GM12878 (cell line): Measurements from ENCODE around the gene DCAF7. TPM values are rescaled to one million over a fixed set of nuclear protein-coding genes. Genes with fewer than 3 reads are reported as not detected.

Experiments
- ATAC-seq: fragments of 200-7000 bp; cut with Tn5 transposase; 3 replicates; pipeline ENCODE4 v1.9.1; 2020; ENCODE audit warnings: mild to moderate bottlenecking, moderate library complexity
- BruUV-seq: library from RNA; stranded (reverse); fragments of 400-500 nt; replicated peaks from 2 replicates; lab custom pipeline; 2021; lab: Mats Ljungman, UMichigan
- CTCF ChIA-PET: fragments of 300-600 bp; sonication (Branson Sonifier 250); formaldehyde crosslinking; extraction: SDS; loops from one replicate; lab custom pipeline; 2021; ENCODE audit warnings: inconsistent platforms; lab: Yijun Ruan, JAX
- POLR2A ChIA-PET: fragments of 350-600 bp; formaldehyde crosslinking; extraction: SDS; loops from one replicate; lab custom pipeline; 2021; ENCODE audit warnings: inconsistent platforms; lab: Charles Lee
- RAD21 ChIA-PET: fragments of 300-600 bp; sonication (Branson Sonifier 250); formaldehyde crosslinking; loops from one replicate; lab custom pipeline; 2023; ENCODE audit warnings: antibody characterized with exemption; ENCODE audit not compliant: unreplicated experiment; lab: Charles Lee
- SMC1A ChIA-PET: fragments of 300-600 bp; sonication (Branson Sonifier 250); formaldehyde crosslinking; loops from one replicate; lab custom pipeline; 2023; ENCODE audit not compliant: unreplicated experiment, uncharacterized antibody; lab: Charles Lee
- DNase-seq: peaks from one replicate; pipeline ENCODE4 v3.0.0-alpha.2; 2011; ENCODE audit warnings: low read depth, low spot score
- FAIRE-seq: peaks from 3 replicates; lab custom pipeline; 2011; peaks lifted over from hg19 to GRCh38; lab: Jason Lieb, UNC
- H2AFZ ChIP-seq: 2 replicates; pipeline ENCODE4 v1.6.0; 2011; ENCODE audit warnings: low read depth, low read length, control low read depth; ENCODE audit not compliant: control insufficient read depth
- H3K27ac ChIP-seq: 2 replicates; pipeline ENCODE4 v1.5.1; 2011; ENCODE audit warnings: control low read depth; ENCODE audit not compliant: control insufficient read depth, insufficient read depth
- H3K27me3 ChIP-seq, 2 experiments: replicated peaks in 1 of 2; 2 replicates each; pipeline versions ENCODE4 v1.6.0 to v1.6.1; 2011; ENCODE audit warnings: low read length in 1 of 2; ENCODE audit not compliant: control insufficient read depth in 2 of 2, insufficient read depth in 2 of 2
- H3K36me3 ChIP-seq, 2 experiments: 2 replicates each; pipeline ENCODE4 v1.5.1; 2011; ENCODE audit warnings: low read length in 1 of 2; ENCODE audit not compliant: control insufficient read depth in 2 of 2, insufficient read depth in 2 of 2
- H3K4me1 ChIP-seq: 2 replicates; pipeline ENCODE4 v1.6.1; 2011; ENCODE audit warnings: mild to moderate bottlenecking, low read length, moderate library complexity, mixed read lengths; ENCODE audit not compliant: control insufficient read depth, insufficient read depth
- H3K4me2 ChIP-seq: 2 replicates; pipeline ENCODE4 v1.6.0; 2011; ENCODE audit warnings: control low read depth; ENCODE audit not compliant: control insufficient read depth, insufficient read depth
- H3K4me3 ChIP-seq: fragments of 200-600 bp; sonication (generic); 2 replicates; pipeline ENCODE4 v1.5.1; 2016
- H3K79me2 ChIP-seq: 2 replicates; pipeline ENCODE4 v1.6.0; 2011; ENCODE audit warnings: low read length; ENCODE audit not compliant: control insufficient read depth, insufficient read depth
- H3K9ac ChIP-seq: 2 replicates; pipeline ENCODE4 v1.8.0; 2011; ENCODE audit warnings: low read length, control low read depth, mixed read lengths; ENCODE audit not compliant: control insufficient read depth, insufficient read depth
- H3K9me3 ChIP-seq: replicated peaks from 3 replicates; pipeline ENCODE4 v1.5.1; 2011; ENCODE audit warnings: mild to moderate bottlenecking, low read length; ENCODE audit not compliant: control insufficient read depth, insufficient read depth
- H4K20me1 ChIP-seq: 2 replicates; pipeline ENCODE4 v1.6.0; 2011; ENCODE audit not compliant: control insufficient read depth, insufficient read depth
- BMI1 ChIP-seq: fragments of 450-650 bp; IDR thresholded peaks from 2 replicates; pipeline ENCODE4 v1.6.1; 2016; ENCODE audit warnings: mild to moderate bottlenecking, moderate library complexity, borderline replicate concordance
- FOS ChIP-seq: IDR thresholded peaks from 3 replicates; pipeline ENCODE4 v1.6.1; 2011; ENCODE audit warnings: borderline replicate concordance; ENCODE audit not compliant: insufficient read length; ENCODE audit errors: extremely low read depth
- HDAC6 ChIP-seq: fragments of 200-600 bp; sonication (generic); IDR thresholded peaks from one replicate; pipeline ENCODE4 v1.8.0; 2017; ENCODE audit warnings: antibody characterized with exemption; ENCODE audit not compliant: unreplicated experiment
- HSF1 ChIP-seq: fragments of 150-350 bp; IDR thresholded peaks from 2 replicates; pipeline ENCODE4 v1.6.1; 2014; ENCODE audit warnings: mild to moderate bottlenecking, low read depth, low read length
- RAD21 ChIP-seq: IDR thresholded peaks from 2 replicates; pipeline ENCODE4 v1.6.1; 2011; ENCODE audit warnings: mild to moderate bottlenecking, low read depth, low read length, moderate library complexity; ENCODE audit not compliant: insufficient read depth
- RBBP5 ChIP-seq: fragments of 200-600 bp; sonication (generic); conservative IDR thresholded peaks from 2 replicates; pipeline ENCODE4 v1.6.1; 2016
- RCOR1 ChIP-seq: conservative IDR thresholded peaks from 2 replicates; pipeline ENCODE4 v1.6.1; 2012; ENCODE audit warnings: low read depth, low read length, improper control_type of control experiment
- SREBF1 ChIP-seq: IDR thresholded peaks from 2 replicates; pipeline ENCODE4 v1.6.1; 2012; ENCODE audit warnings: mild to moderate bottlenecking, low read length
- ZNF207 ChIP-seq: fragments of 450-650 bp; IDR thresholded peaks from 2 replicates; pipeline ENCODE4 v1.6.1; 2014; ENCODE audit warnings: antibody characterized with exemption, mild to moderate bottlenecking, borderline replicate concordance
- WGBS: methylation state at CpG from one replicate; pipeline ENCODE4 v1.1.6; 2016; ENCODE audit warnings: low lambda C conversion rate; ENCODE audit not compliant: insufficient replicate concordance, insufficient coverage; ENCODE audit errors: missing lambda C conversion rate; 5-methylcytosine and 5-hydroxymethylcytosine counted together
- in situ Hi-C: fragments of 300-500 bp; cut with MboI; formaldehyde crosslinking; loops from 9 replicates; pipeline ENCODE4 v1.14.3; 2018; ENCODE audit warnings: mixed read lengths
- intact Hi-C: fragments of 100-400 bp; cut with micrococcal nuclease; formaldehyde crosslinking; loops from one replicate; pipeline ENCODE4 v1.14.2; 2022; ENCODE audit not compliant: unreplicated experiment
- polyA plus RNA-seq, 11 experiments: library from polyadenylated mRNA; depleted of rRNA in 4 of 11; unstranded in 6 of 11; stranded (reverse) in 5 of 11; fragments of >200 nt; fragmentation: Nextera tagmentation in 4 of 11; fragmentation: Illumina TruSeq in 1 of 11; extraction: Ambion mirVana in 4 of 11; extraction: Trizol in 1 of 11; gene quantifications; 1 replicate in 1 of 11; 2 replicates in 10 of 11; pipeline versions ENCODE4 v1.2.1 to v1.2.3, GENCODE V29; 2011 to 2016; ENCODE audit warnings: inconsistent platforms in 2 of 11, missing spikeins in 2 of 11, low read depth in 1 of 11
- total RNA-seq, 4 experiments: library from RNA; depleted of rRNA in 3 of 4; stranded (reverse); fragments of >200 nt in 3 of 4; fragmentation: Illumina TruSeq in 1 of 4; extraction: Trizol in 1 of 4; gene quantifications; 2 replicates each; pipeline versions ENCODE4 v1.2.1 to v1.2.3, GENCODE V29; 2013 to 2021

DCAF7 gene
- total and polyA plus RNA-seq, 10 of the 15 experiments (the other 5 are each of a cell fraction or from before 2014, with no cell fraction given): 27.0 to 103 (median 54.5) TPM

- no peak overlapping the region for H3K27ac ChIP-seq
- RAD21 ChIA-PET: no interaction called here
- 0 out of 4 replicates have a peak, but pooled peaks cover 0 to 2% of the 10 kb centered on the region in 2 experiments for H3K27me3 ChIP-seq
- H2AFZ ChIP-seq: no peak overlapping the region
- H3K4me1 ChIP-seq: no peaks in the 10 kb centered on the region
- intact Hi-C loops (no loop called here), in situ Hi-C loops (no loop called here)
- DNase-seq (no peak), FAIRE-seq (no peak), ATAC-seq (no peak)
- SMC1A ChIA-PET: no interaction called here
- no peaks in the 10 kb centered on the region for H4K20me1 ChIP-seq
- no peaks in the 10 kb centered on the region; the same call in 2 of the 3 replicates for H3K9me3 ChIP-seq
- CTCF ChIA-PET: no interaction called here
- POLR2A ChIA-PET: no interaction called here
- H3K9ac ChIP-seq: no peak overlapping the region
- H3K4me2 ChIP-seq: no peak overlapping the region
- H3K79me2 ChIP-seq: no peaks in the 10 kb centered on the region
- TF ChIP-seq FOS: no peak
- no peak for TF ChIP-seq RBBP5
- no peak for TF ChIP-seq RAD21
- no peak for TF ChIP-seq RCOR1
- WGBS: 39% methylated on average over 14 of the region's 14 CpGs
- no peak overlapping the region for H3K4me3 ChIP-seq
- no peaks in the 10 kb centered on the region for H3K36me3 ChIP-seq
- no TSS peak for BruUV-seq
These were observed 49.5 kb upstream of the DCAF7 start for GRCh38 chr17:63500543-63501390.

GRCh38 chr17:63503341-63503705 is 47.0 kb upstream of the DCAF7 start:
- POLR2A ChIA-PET: interaction anchor here (0.5 kb wide), 1 partner anchor 46 kb away, joined by 5 read pairs; no protein-coding TSS in a partner anchor
- no peaks in the 10 kb centered on the region for H3K36me3 ChIP-seq
- H3K4me1 ChIP-seq: no peaks in the 10 kb centered on the region
- BruUV-seq: no TSS peak
- RAD21 ChIA-PET: interaction anchor here (1.4 kb wide), 1 partner anchor 98 kb away, joined by 3 read pairs; no protein-coding TSS in a partner anchor
- ATAC-seq (no peak), DNase-seq (no peak), FAIRE-seq (no peak)
- in situ Hi-C loops: no loop called here
- H3K4me2 ChIP-seq: no peak overlapping the region
- no peaks in the 10 kb centered on the region for H3K79me2 ChIP-seq
- no peak overlapping the region for H3K4me3 ChIP-seq
- no peak overlapping the region for H3K9ac ChIP-seq
- no peaks in the 10 kb centered on the region for H4K20me1 ChIP-seq
- SMC1A ChIA-PET: interaction anchor here (0.9 to 1.3 kb wide), 4 partner anchors 16 to 109 kb away, joined by 3 to 5 read pairs (median 4); no protein-coding TSS in a partner anchor
- no peak for TF ChIP-seq SREBF1
- TF ChIP-seq HDAC6: no peak
- no peak for TF ChIP-seq HSF1
- TF ChIP-seq ZNF207: no peak
- TF ChIP-seq BMI1: no peak
- 31% methylated on average over 8 of the region's 8 CpGs for WGBS
- 0 out of 4 replicates have a peak, but pooled peaks cover 0 to 2% of the 10 kb centered on the region in 2 experiments for H3K27me3 ChIP-seq
- no peak overlapping the region for H2AFZ ChIP-seq
- intact Hi-C loops: no loop called here
- CTCF ChIA-PET: interaction anchor here (0.7 to 1.4 kb wide), 5 partner anchors 12 to 421 kb away, joined by 3 to 4 read pairs (median 3); no protein-coding TSS in a partner anchor
- no peaks in the 10 kb centered on the region; the same call in 2 of the 3 replicates for H3K9me3 ChIP-seq
- H3K27ac ChIP-seq: no peak overlapping the region
